NCI-H748 (cell line): ENCODE measurements around the gene ZNF302.
"Not testable (repeated sequence)": the region's sequence is repeated elsewhere in the genome, so short reads cannot be mapped to it uniquely, and the experiment has no call there.

Experiments used
- DNase-seq: peaks from one replicate; lab custom pipeline; 2025; ENCODE audit not compliant: unreplicated experiment; lab: John Stamatoyannopoulos, UW

The ZNF302 gene

GRCh38 chr19:34677386-34678084 lies at the start of gene ZNF302:
Gene ZNF302, plus strand, starts transcription at chr19:34677678. Its CDS starts 1,127 bp downstream, at chr19:34678805.
- peak; percentile 98 for DNase-seq

GRCh38 chr19:34633802-34634201 lies 43.7 kb upstream of the ZNF302 start:
- DNase-seq: no peak

- DNase-seq: peak; percentile 77
These were observed 37.9 kb upstream of the ZNF302 start for GRCh38 chr19:34639491-34640085.

- DNase-seq: no peak
These were observed 35.2 kb upstream of the ZNF302 start for GRCh38 chr19:34642241-34642640.

- no peak for DNase-seq
These were observed 32.5 kb upstream of the ZNF302 start for GRCh38 chr19:34644991-34645461.

- DNase-seq: no peak
These were observed 31.9 kb upstream of the ZNF302 start for GRCh38 chr19:34645551-34645950.

- DNase-seq: no peak
These were observed 27.5 kb upstream of the ZNF302 start for GRCh38 chr19:34649886-34650543.

GRCh38 chr19:34651747-34652146 lies 25.7 kb upstream of the ZNF302 start:
- DNase-seq: no peak

- DNase-seq: no peak
These were observed 22.7 kb upstream of the ZNF302 start for GRCh38 chr19:34654796-34655195.

- DNase-seq: no peak
These were observed 21.8 kb upstream of the ZNF302 start for GRCh38 chr19:34655651-34656050.

GRCh38 chr19:34661357-34661756 lies 16.1 kb upstream of the ZNF302 start:
- DNase-seq: no peak

- peak; percentile 60 for DNase-seq
These were observed 14.6 kb upstream of the ZNF302 start for GRCh38 chr19:34662919-34663318.

GRCh38 chr19:34664168-34664567 lies 13.3 kb upstream of the ZNF302 start:
- DNase-seq: no peak

- DNase-seq: no peak
These were observed 12.6 kb upstream of the ZNF302 start for GRCh38 chr19:34664870-34665269.

- DNase-seq: not testable (repeated sequence)
These were observed 12.2 kb upstream of the ZNF302 start for GRCh38 chr19:34665275-34665674.

GRCh38 chr19:34666200-34666957 lies 11.1 kb upstream of the ZNF302 start:
- no peak for DNase-seq

GRCh38 chr19:34666958-34667265 lies 10.6 kb upstream of the ZNF302 start:
- DNase-seq: no peak

- DNase-seq: peak; percentile 86
These were observed 10.0 kb upstream of the ZNF302 start for GRCh38 chr19:34667349-34668076.

GRCh38 chr19:34668077-34668689 lies 9.3 kb upstream of the ZNF302 start:
- DNase-seq: not testable (repeated sequence)

- DNase-seq: not testable (repeated sequence)
These were observed 8.8 kb upstream of the ZNF302 start for GRCh38 chr19:34668690-34669089.
